H1 (cell line): Measurements from ENCODE around the gene P3R3URF. TPM values are rescaled to one million over a fixed set of nuclear protein-coding genes. Genes with fewer than 3 reads are reported as not detected.
A peak's percentile ranks its signal among the peaks of the same experiment; 100 is the strongest.

Source experiments
- CTCF ChIA-PET: fragments of 300-600 bp; sonication (Branson Sonifier 250); formaldehyde crosslinking; loops from one replicate; lab custom pipeline; 2021; ENCODE audit not compliant: partially characterized antibody; lab: Charles Lee
- POLR2A ChIA-PET: fragments of 300-600 bp; sonication (Branson Sonifier 250); formaldehyde crosslinking; loops from one replicate; lab custom pipeline; 2021; ENCODE audit warnings: inconsistent platforms; ENCODE audit not compliant: partially characterized antibody; lab: Charles Lee
- DNase-seq, 2 experiments: peaks; one replicate each; pipeline versions ENCODE4 v3.0.0 to v3.0.0-alpha.2; 2010 to 2022; ENCODE audit warnings: low spot score in 2 of 2, low read depth in 1 of 2, mixed read lengths in 1 of 2
- FAIRE-seq: peaks from 2 replicates; lab custom pipeline; 2011; peaks lifted over from hg19 to GRCh38; lab: Jason Lieb, UNC
- H2AFZ ChIP-seq: 2 replicates; pipeline ENCODE4 v1.8.1; 2012; ENCODE audit warnings: low read length, inconsistent platforms
- H2AK5ac ChIP-seq: 2 replicates; pipeline ENCODE4 v1.6.1; 2013; ENCODE audit warnings: low read depth, low read length
- H2BK120ac ChIP-seq: replicated peaks from 2 replicates; pipeline ENCODE3; 2013; ENCODE audit warnings: low read depth, low read length, inconsistent platforms
- H2BK12ac ChIP-seq: 2 replicates; pipeline ENCODE4 v1.6.1; 2013; ENCODE audit warnings: low read depth, low read length
- H2BK15ac ChIP-seq: 2 replicates; pipeline ENCODE4 v1.6.1; 2013; ENCODE audit warnings: low read length
- H2BK20ac ChIP-seq: 2 replicates; pipeline ENCODE4 v1.6.1; 2013; ENCODE audit warnings: low read length
- H2BK5ac ChIP-seq: 2 replicates; pipeline ENCODE4 v1.6.1; 2013; ENCODE audit warnings: low read depth, low read length
- H3K14ac ChIP-seq: 2 replicates; pipeline ENCODE4 v1.6.1; 2013; ENCODE audit warnings: inconsistent platforms; ENCODE audit not compliant: insufficient read length
- H3K18ac ChIP-seq: 2 replicates; pipeline ENCODE4 v1.6.1; 2013; ENCODE audit warnings: low read length; ENCODE audit errors: extremely low read depth
- H3K23ac ChIP-seq: 2 replicates; pipeline ENCODE4 v1.6.1; 2013; ENCODE audit warnings: inconsistent platforms; ENCODE audit not compliant: insufficient read length
- H3K23me2 ChIP-seq: 2 replicates; pipeline ENCODE4 v1.6.1; 2013; ENCODE audit warnings: low read depth, low read length
- H3K27ac ChIP-seq: 2 replicates; pipeline ENCODE4 v1.6.1; 2011; ENCODE audit warnings: low read depth, low read length, inconsistent platforms
- H3K27me3 ChIP-seq, 4 experiments: replicated peaks in 1 of 4; 1 replicate in 1 of 4; 2 replicates in 3 of 4; pipeline versions ENCODE4 v1.6.1 to v1.8.1; 2011 to 2013; ENCODE audit warnings: low read length in 3 of 4, mild to moderate bottlenecking in 3 of 4, inconsistent platforms in 2 of 4, mixed read lengths in 2 of 4, moderate library complexity in 1 of 4; ENCODE audit not compliant: control insufficient read depth in 3 of 4, insufficient read depth in 3 of 4; ENCODE audit errors: extremely low read depth in 1 of 4
- H3K36me3 ChIP-seq, 4 experiments: 2 replicates each; pipeline versions ENCODE4 v1.6.1 to v1.8.1; 2011 to 2013; ENCODE audit warnings: mild to moderate bottlenecking in 4 of 4, low read length in 3 of 4, moderate library complexity in 2 of 4, control low read depth in 1 of 4, inconsistent platforms in 1 of 4; ENCODE audit not compliant: insufficient read depth in 4 of 4, control insufficient read depth in 2 of 4
- H3K4ac ChIP-seq: replicated peaks from 2 replicates; pipeline ENCODE3; 2013; ENCODE audit warnings: low read length, low read depth, mixed read lengths, inconsistent platforms; ENCODE audit not compliant: insufficient read length
- H3K4me1 ChIP-seq, 4 experiments: replicated peaks in 1 of 4; 1 replicate in 1 of 4; 2 replicates in 3 of 4; pipeline versions ENCODE4 v1.6.1 to v1.8.1; 2011 to 2013; ENCODE audit warnings: low read length in 3 of 4, inconsistent platforms in 2 of 4, mixed read lengths in 1 of 4; ENCODE audit not compliant: insufficient read depth in 4 of 4, control insufficient read depth in 3 of 4
- H3K4me2 ChIP-seq, 2 experiments: 2 replicates each; pipeline versions ENCODE4 v1.6.1 to v1.8.1; 2011 to 2013; ENCODE audit warnings: low read depth in 2 of 2, low read length in 2 of 2, control low read depth in 1 of 2, inconsistent platforms in 1 of 2, mild to moderate bottlenecking in 1 of 2; ENCODE audit not compliant: insufficient read depth in 1 of 2
- H3K4me3 ChIP-seq, 4 experiments: fragments of 200-600, 300-600 bp in 1 of 4; sonication (generic), shearing (Covaris generic), sonication (Bioruptor Twin) in 1 of 4; 2 replicates each; pipeline versions ENCODE4 v1.5.1 to v1.8.1; 2011 to 2016; ENCODE audit warnings: low read length in 4 of 4, low read depth in 3 of 4, control low read depth in 2 of 4, inconsistent platforms in 2 of 4, mild to moderate bottlenecking in 2 of 4, mixed read lengths in 1 of 4, moderate library complexity in 1 of 4; ENCODE audit not compliant: insufficient read depth in 2 of 4; ENCODE audit errors: extremely low read depth in 1 of 4
- H3K56ac ChIP-seq: replicated peaks from 2 replicates; pipeline ENCODE3; 2013; ENCODE audit warnings: low read depth, mild to moderate bottlenecking, mixed read lengths, low read length, inconsistent platforms; ENCODE audit not compliant: insufficient read length
- H3K79me1 ChIP-seq: 2 replicates; pipeline ENCODE4 v1.6.1; 2013; ENCODE audit warnings: low read depth, low read length, control low read depth
- H3K79me2 ChIP-seq, 2 experiments: 2 replicates each; pipeline versions ENCODE4 v1.6.1 to v1.8.1; 2012 to 2013; ENCODE audit warnings: low read length in 2 of 2, mild to moderate bottlenecking in 2 of 2, inconsistent platforms in 1 of 2; ENCODE audit not compliant: insufficient read depth in 2 of 2, control insufficient read depth in 1 of 2
- H3K9ac ChIP-seq, 4 experiments: replicated peaks in 1 of 4; 1 replicate in 1 of 4; 2 replicates in 3 of 4; pipeline versions ENCODE4 v1.6.1 to v1.8.1; 2011 to 2013; ENCODE audit warnings: low read depth in 3 of 4, low read length in 3 of 4, control low read depth in 2 of 4, mild to moderate bottlenecking in 2 of 4, moderate library complexity in 2 of 4, inconsistent platforms in 1 of 4; ENCODE audit errors: extremely low read depth in 1 of 4
- H3K9me3 ChIP-seq, 2 experiments: 2 replicates each; pipeline versions ENCODE4 v1.6.1 to v1.8.1; 2012 to 2013; ENCODE audit warnings: mild to moderate bottlenecking in 2 of 2, moderate library complexity in 2 of 2, control low read depth in 1 of 2, inconsistent platforms in 1 of 2, low read depth in 1 of 2, low read length in 1 of 2, mixed read lengths in 1 of 2; ENCODE audit not compliant: insufficient read depth in 2 of 2
- H4K20me1 ChIP-seq, 2 experiments: replicated peaks in 1 of 2; 2 replicates each; pipeline versions ENCODE3 to v1.8.1; 2011 to 2013; ENCODE audit warnings: inconsistent platforms in 2 of 2, low read length in 2 of 2, mild to moderate bottlenecking in 1 of 2; ENCODE audit not compliant: insufficient read depth in 2 of 2, control insufficient read depth in 1 of 2
- H4K5ac ChIP-seq: 2 replicates; pipeline ENCODE4 v1.6.1; 2013; ENCODE audit warnings: low read length, low read depth, mixed read lengths, inconsistent platforms; ENCODE audit not compliant: insufficient read length
- H4K8ac ChIP-seq: 2 replicates; pipeline ENCODE4 v1.8.0; 2013; ENCODE audit warnings: mild to moderate bottlenecking, moderate library complexity, low read length, inconsistent platforms; ENCODE audit not compliant: insufficient read depth; ENCODE audit errors: extremely low read depth
- H4K91ac ChIP-seq: replicated peaks from 2 replicates; pipeline ENCODE3; 2013; ENCODE audit warnings: low read length, mixed read lengths, inconsistent platforms; ENCODE audit not compliant: insufficient read length
- POU5F1 ChIP-seq: IDR thresholded peaks from 2 replicates; pipeline ENCODE4 v1.6.1; 2011; ENCODE audit warnings: low read depth, mild to moderate bottlenecking, low read length, moderate library complexity
- RXRA ChIP-seq: IDR thresholded peaks from 2 replicates; pipeline ENCODE4 v1.6.1; 2011; ENCODE audit warnings: low read depth, mild to moderate bottlenecking, low read length, moderate library complexity; ENCODE audit not compliant: insufficient read depth
- WGBS, 2 experiments: shearing (Covaris generic) in 1 of 2; methylation state at CpG; one replicate each; pipeline versions ENCODE4 v1.1.6 to v1.1.7; 2013 to 2015; ENCODE audit warnings: low lambda C conversion rate in 2 of 2, mixed read lengths in 2 of 2, inconsistent platforms in 1 of 2, low coverage in 1 of 2, missing lambda C conversion rate in 1 of 2; ENCODE audit not compliant: insufficient replicate concordance in 2 of 2, insufficient coverage in 1 of 2, insufficient read length in 1 of 2; ENCODE audit errors: extremely low coverage in 1 of 2, missing lambda C conversion rate in 1 of 2; 5-methylcytosine and 5-hydroxymethylcytosine counted together
- polyA plus RNA-seq, 7 experiments: library from polyadenylated mRNA; depleted of rRNA in 3 of 7; stranded (reverse) in 5 of 7; unstranded in 2 of 7; fragments of >200 nt in 5 of 7; fragments of 200-250 nt in 2 of 7; gene quantifications; 1 replicate in 5 of 7; 2 replicates in 1 of 7; 4 replicates in 1 of 7; pipeline versions ENCODE4 v1.2.1 to v1.2.3, GENCODE V29; 2011 to 2013; ENCODE audit warnings: missing spikeins in 2 of 7, mixed read lengths in 2 of 7
- total RNA-seq: library from RNA; stranded (reverse); fragmentation: NEBNext Ultra II Directional; extraction: Animal tissue kit (Norgen Biotek cat#: 25700); gene quantifications from 2 replicates; pipeline ENCODE4 v1.2.1, GENCODE V29; 2021

Gene P3R3URF
- total and polyA plus RNA-seq, 2 of the 8 experiments (the other 6 are each of a cell fraction or from before 2014, with no cell fraction given): not detected

DNA sequence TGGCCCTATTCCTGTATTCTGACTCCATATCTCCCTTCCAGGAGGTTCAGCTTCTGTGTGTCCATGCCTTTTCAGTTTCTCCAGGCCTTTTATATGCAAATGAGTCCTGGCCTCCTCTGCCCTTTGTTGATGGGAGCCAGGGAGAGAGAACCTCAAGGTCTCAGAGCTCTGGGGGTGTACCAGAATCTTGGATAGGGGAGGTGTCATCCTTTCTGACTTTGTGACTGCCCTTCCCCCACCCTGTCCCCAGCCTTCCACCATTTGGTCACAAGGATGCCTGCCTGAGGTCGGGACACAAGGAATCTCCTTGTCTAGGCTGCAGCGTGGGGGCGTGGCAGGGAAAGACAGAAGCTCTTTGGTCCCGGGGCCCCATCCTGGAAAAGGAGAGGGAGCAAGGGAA lies 45.5 kb upstream of the P3R3URF start:
- 0 out of 2 replicates have a peak, but pooled peaks have one; percentile 17 for TF ChIP-seq POU5F1
- no peak for TF ChIP-seq RXRA
- no peak overlapping the region for H2BK120ac ChIP-seq
- CTCF ChIA-PET: interaction anchor here (1.1 to 5.4 kb wide), 13 partner anchors 11 to 325 kb away, joined by 3 to 55 read pairs (median 5); partner anchors contain the start of genes POMGNT1 and RAD54L
- peaks cover 3 to 11% (median 7%) of the 10 kb centered on the region in 4 experiments; a peak in 6 of 7 replicates for H3K4me1 ChIP-seq
- H3K79me1 ChIP-seq: no peaks in the 10 kb centered on the region
- H4K5ac ChIP-seq: no peak overlapping the region
- H3K27me3 ChIP-seq: no peaks in the 10 kb centered on the region
- H3K18ac ChIP-seq: peak overlapping the region; percentile 55; the same call in 1 of the 2 replicates
- 34% methylated on average over 4 of the region's 4 CpGs; no CpG with 5 or more reads in 1 of the 2 experiments for WGBS, 2 experiments
- H3K79me2 ChIP-seq: no peaks in the 10 kb centered on the region
- H3K23me2 ChIP-seq: no peaks in the 10 kb centered on the region
- no peaks in the 10 kb centered on the region for H4K20me1 ChIP-seq
- no peak overlapping the region for H4K91ac ChIP-seq
- H2BK20ac ChIP-seq: 0 out of 2 replicates have a peak overlapping the region, but pooled peaks have one; percentile 80
- no peak overlapping the region for H3K4ac ChIP-seq
- H2BK12ac ChIP-seq: no peak overlapping the region; the same call in 1 of the 2 replicates
- H3K4me2 ChIP-seq: peak overlapping the region; percentile 10 to 49
- H2AFZ ChIP-seq: no peak overlapping the region; the same call in 1 of the 2 replicates
- DNase-seq (peak in 1 of 2 experiments; percentile 59), FAIRE-seq (peak; percentile 39)
- no peak overlapping the region for H3K14ac ChIP-seq
- H2BK5ac ChIP-seq: peak overlapping the region; percentile 12; the same call in 1 of the 2 replicates
- no peaks in the 10 kb centered on the region for H3K36me3 ChIP-seq
- no peak overlapping the region for H3K9ac ChIP-seq
- no peak overlapping the region for H4K8ac ChIP-seq
- H3K9me3 ChIP-seq: no peaks in the 10 kb centered on the region
- no peak overlapping the region for H3K23ac ChIP-seq
- no peak overlapping the region for H2AK5ac ChIP-seq
- no peak overlapping the region for H3K27ac ChIP-seq
- no peak overlapping the region for H2BK15ac ChIP-seq
- POLR2A ChIA-PET: interaction anchor here (0.6 to 1.4 kb wide), 13 partner anchors 9 to 637 kb away, joined by 3 to 6 read pairs (median 3); partner anchors contain the start of gene LURAP1
- no peak overlapping the region for H3K56ac ChIP-seq
- H3K4me3 ChIP-seq: no peak overlapping the region
